B cell (primary cell): ENCODE data around the gene MPIG6B. TPM values are rescaled to one million over a fixed set of nuclear protein-coding genes. Genes with fewer than 3 reads are reported as not detected.

Experiments
- ATAC-seq: fragments of 200-7000 bp; cut with Tn5 transposase; one replicate; pipeline ENCODE4 v1.10.0; 2021; ENCODE audit warnings: low read depth, mild to moderate bottlenecking, moderate number of reproducible peaks, moderate library complexity
- CTCF ChIA-PET: fragments of 350-600 bp; sonication (Branson Sonifier 250); formaldehyde crosslinking; loops from one replicate; lab custom pipeline; 2021; ENCODE audit warnings: antibody characterized with exemption, inconsistent platforms; lab: Charles Lee
- POLR2A ChIA-PET: fragments of 350-600 bp; sonication (Branson Sonifier 250); formaldehyde crosslinking; loops from one replicate; lab custom pipeline; 2021; ENCODE audit warnings: antibody characterized with exemption; lab: Charles Lee
- DNase-seq: peaks from one replicate; pipeline ENCODE4 v3.0.0; 2013
- H2AFZ ChIP-seq: 2 replicates; pipeline ENCODE4 v1.6.1; 2012; ENCODE audit warnings: mild to moderate bottlenecking, low read depth, low read length; ENCODE audit not compliant: insufficient read depth, poor library complexity, severe bottlenecking
- H3K27ac ChIP-seq, 2 donors: 1 replicate in 1 of 2; 2 replicates in 1 of 2; pipeline ENCODE4 v1.5.1; 2012 to 2013; ENCODE audit warnings: low read length in 2 of 2, mild to moderate bottlenecking in 2 of 2, moderate library complexity in 1 of 2
- H3K27me3 ChIP-seq, 4 experiments: fragments of 200-600 bp in 1 of 4; sonication (generic) in 1 of 4; replicated peaks in 1 of 4; 1 replicate in 2 of 4; 2 replicates in 2 of 4; pipeline versions ENCODE4 v1.6.1 to v1.7.0; 2013 to 2016; ENCODE audit warnings: low read length in 3 of 4, mild to moderate bottlenecking in 2 of 4, mixed read lengths in 1 of 4, moderate library complexity in 1 of 4; ENCODE audit not compliant: insufficient read depth in 4 of 4, control insufficient read depth in 3 of 4; ENCODE audit errors: control extremely low read depth in 1 of 4
- H3K36me3 ChIP-seq, 2 experiments: replicated peaks in 1 of 2; 1 replicate in 1 of 2; 2 replicates in 1 of 2; pipeline versions ENCODE4 v1.6.1 to v1.7.1; 2013; ENCODE audit warnings: low read length in 1 of 2; ENCODE audit not compliant: insufficient read depth in 2 of 2, control insufficient read depth in 1 of 2; ENCODE audit errors: control extremely low read depth in 1 of 2, extremely low read depth in 1 of 2
- H3K4me1 ChIP-seq, 2 donors: fragments of 200-600 bp in 1 of 2; sonication (generic) in 1 of 2; 1 replicate in 1 of 2; 2 replicates in 1 of 2; pipeline versions ENCODE4 v1.5.1 to v1.6.1; 2013 to 2017; ENCODE audit warnings: low read length in 2 of 2; ENCODE audit not compliant: control insufficient read depth in 2 of 2, insufficient read depth in 2 of 2
- H3K4me2 ChIP-seq: replicated peaks from 2 replicates; pipeline ENCODE3; 2012; ENCODE audit warnings: mild to moderate bottlenecking, low read depth, low read length; ENCODE audit not compliant: poor library complexity, severe bottlenecking
- H3K4me3 ChIP-seq, 5 experiments: fragments of 200-600 bp in 1 of 5; sonication (generic) in 1 of 5; 1 replicate in 3 of 5; 2 replicates in 2 of 5; pipeline versions ENCODE4 v1.5.1 to v1.7.0; 2011 to 2016; ENCODE audit warnings: low read length in 4 of 5, mild to moderate bottlenecking in 4 of 5, low read depth in 2 of 5, control low read depth in 1 of 5, moderate library complexity in 1 of 5; ENCODE audit not compliant: insufficient read depth in 1 of 5; ENCODE audit errors: control extremely low read depth in 1 of 5, extremely low read depth in 1 of 5
- H3K79me2 ChIP-seq: fragments of 200-600 bp; sonication (generic); one replicate; pipeline ENCODE4 v1.6.0; 2016; ENCODE audit warnings: low read length; ENCODE audit not compliant: control insufficient read depth, insufficient read depth
- H3K9ac ChIP-seq: fragments of 200-600 bp; sonication (generic); 2 replicates; pipeline ENCODE4 v1.6.1; 2017; ENCODE audit warnings: mild to moderate bottlenecking, low read length, moderate library complexity
- H3K9me3 ChIP-seq, 3 donors: one replicate each; pipeline versions ENCODE4 v1.6.1 to v1.7.1; 2013; ENCODE audit warnings: low read length in 2 of 3; ENCODE audit not compliant: control insufficient read depth in 2 of 3, insufficient read depth in 1 of 3; ENCODE audit errors: control extremely low read depth in 1 of 3
- H4K20me1 ChIP-seq: 2 replicates; pipeline ENCODE4 v1.6.0; 2012; ENCODE audit warnings: mild to moderate bottlenecking, low read length; ENCODE audit not compliant: insufficient read depth, control insufficient read depth, poor library complexity, severe bottlenecking
- H3K27ac Mint-ChIP-seq: one replicate; pipeline ENCODE4 v1.8.0; 2021; ENCODE audit warnings: mixed read lengths
- H3K27me3 Mint-ChIP-seq: one replicate; pipeline ENCODE4 v1.8.0; 2021; ENCODE audit warnings: mixed read lengths
- H3K4me1 Mint-ChIP-seq: one replicate; pipeline ENCODE4 v1.8.0; 2021; ENCODE audit warnings: mixed read lengths
- H3K4me3 Mint-ChIP-seq: one replicate; pipeline ENCODE4 v1.8.0; 2021; ENCODE audit warnings: mixed read lengths
- H3K9me3 Mint-ChIP-seq: one replicate; pipeline ENCODE4 v1.8.0; 2022; ENCODE audit warnings: mixed read lengths; ENCODE audit not compliant: insufficient read depth
- CTCF ChIP-seq: fragments of 200-600 bp; IDR thresholded peaks from one replicate; pipeline ENCODE4 v1.8.0; 2022; ENCODE audit warnings: antibody characterized with exemption, mild to moderate bottlenecking
- EZH2 ChIP-seq: IDR thresholded peaks from 2 replicates; pipeline ENCODE4 v1.6.1; 2012; ENCODE audit warnings: borderline replicate concordance, low read depth, mild to moderate bottlenecking, moderate library complexity, low read length; ENCODE audit not compliant: insufficient read depth, poor library complexity, severe bottlenecking
- WGBS: methylation state at CpG from one replicate; pipeline ENCODE4 v1.1.5; 2013; ENCODE audit warnings: missing lambda C conversion rate; ENCODE audit not compliant: insufficient coverage; 5-methylcytosine and 5-hydroxymethylcytosine counted together
- intact Hi-C: fragments of 100-400 bp; cut with micrococcal nuclease; formaldehyde crosslinking; loops from one replicate; pipeline ENCODE4 v1.10.0; 2022
- polyA plus RNA-seq: library from polyadenylated mRNA; depleted of rRNA; stranded (reverse); fragments of >200 nt; gene quantifications from 2 replicates; pipeline ENCODE4 v1.2.3, GENCODE V29; 2012
- total RNA-seq, 2 donors: library from RNA; stranded (reverse); fragments of 120-200 nt in 1 of 2; gene quantifications; 1 replicate in 1 of 2; 2 replicates in 1 of 2; pipeline versions ENCODE4 v1.2.3 to v1.2.4, GENCODE V29; 2013 to 2022

MPIG6B gene
- total and polyA plus RNA-seq, 2 donors (not counting 1 experiment from before 2014, with no cell fraction given), result 0.54 to 1.6 TPM

GRCh38 chr6:31737991-31738979, 15.1 kb downstream of the MPIG6B start:
- peaks cover 7% of the 10 kb centered on the region for H4K20me1 ChIP-seq
- H2AFZ ChIP-seq, result peak overlapping the region; percentile 42
- Mint-ChIP-seq H3K9me3 (no peaks in the 10 kb centered on the region), H3K27me3 (no peaks in the 10 kb centered on the region), H3K4me3 (peak overlapping the region; percentile 100), H3K27ac (peak overlapping the region; percentile 91), H3K4me1 (peaks cover 75% of the 10 kb centered on the region)
- TF ChIP-seq EZH2 (no peak), CTCF (peak; percentile 11)
- H3K4me1 ChIP-seq, result peaks cover 53 to 57% of the 10 kb centered on the region in 2 donors
- H3K27me3 ChIP-seq, result no peaks in the 10 kb centered on the region
- peak overlapping the region; percentile 81 to 96 for H3K27ac ChIP-seq
- ChIA-PET POLR2A (interaction anchor here (0.6 to 3.1 kb wide), 17 partner anchors 8 to 157 kb away, joined by 3 to 20 read pairs (median 5); partner anchors contain the start of genes ABHD16A, DDAH2, HSPA1A and HSPA1B), CTCF (interaction anchor here (0.6 to 7.8 kb wide), 18 partner anchors 9 to 149 kb away, joined by 3 to 90 read pairs (median 4); partner anchors contain the start of genes ABHD16A, DDAH2, LSM2 and LY6G5C)
- no peaks in the 10 kb centered on the region for H3K9me3 ChIP-seq
- H3K4me2 ChIP-seq, result peak overlapping the region; percentile 82
- peak overlapping the region; percentile 91 for H3K9ac ChIP-seq
- 5% methylated on average over 4 of the region's 6 CpGs for WGBS
- intact Hi-C loops, result loop anchor here (1.0 to 10.0 kb wide), 11 partner anchors 8 to 457 kb away; partner anchors contain the start of genes ABHD16A, CSNK2B, DDX39B and DXO
- H3K4me3 ChIP-seq, result peak overlapping the region; percentile 0 to 87 (median 44)
- H3K79me2 ChIP-seq, result peaks cover 57% of the 10 kb centered on the region
- ATAC-seq, result peak; percentile 25
- DNase-seq, result peak; percentile 90
- peaks cover 6 to 12% of the 10 kb centered on the region in 2 experiments for H3K36me3 ChIP-seq
